ENCODE data around the gene CNOT11. TPM values are rescaled to one million over a fixed set of nuclear protein-coding genes. Genes with fewer than 3 reads are reported as not detected.
A peak's percentile ranks its signal among the peaks of the same experiment; 100 is the strongest.

CNOT11 gene
- total and polyA plus RNA-seq, 2 of the 13 experiments (the other 11 are each of a cell fraction or from before 2014, with no cell fraction given): 114 to 209 TPM

DNA sequence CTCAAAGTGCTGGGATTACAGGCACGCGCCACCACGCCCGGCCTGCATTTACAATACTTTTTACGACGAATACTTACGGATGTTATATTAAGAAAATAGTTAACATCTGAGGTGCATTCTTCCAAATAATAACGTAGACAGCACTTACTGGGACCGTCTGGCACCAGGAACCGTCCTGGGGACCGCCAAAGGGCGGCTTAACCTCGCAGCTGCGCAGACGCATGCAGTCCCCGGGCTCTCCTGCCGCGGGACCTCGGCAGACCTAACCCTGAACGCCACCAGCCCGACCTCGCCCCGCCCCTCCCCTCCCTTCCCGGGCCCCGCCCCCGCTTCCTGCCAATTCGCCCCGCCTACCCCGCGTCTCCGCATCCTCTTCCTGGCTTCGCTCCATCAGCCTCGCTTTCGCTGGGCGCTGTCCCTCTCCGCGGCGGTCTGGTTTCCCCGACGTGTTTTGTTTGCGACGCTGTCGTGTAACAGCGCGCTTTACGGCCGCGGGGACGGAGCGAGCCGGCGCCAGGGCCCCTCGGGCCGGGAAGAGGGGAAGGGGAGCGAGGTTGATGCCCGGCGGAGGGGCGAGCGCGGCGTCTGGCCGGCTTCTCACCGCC, at the start of gene CNOT11 (continued):
- TF ChIP-seq ZNF318 (CRISPR knock-in tag; IDR thresholded peaks at IDR 0.05) (no peak; the same call in 1 of the 2 replicates), ZNF335 (CRISPR knock-in tag; IDR thresholded peaks at IDR 0.05) (peak; percentile 89), MXD4 (CRISPR knock-in tag; IDR thresholded peaks at IDR 0.05) (peak; percentile 51; the same call in 1 of the 2 replicates), ZFP82 (CRISPR knock-in tag; IDR thresholded peaks at IDR 0.05; ENCODE audit: borderline replicate concordance) (0 out of 2 replicates have a peak, but pooled peaks have one; percentile 44), ZNF567 (CRISPR knock-in tag; IDR thresholded peaks at IDR 0.05; ENCODE audit: borderline replicate concordance) (peak; percentile 80; the same call in 1 of the 2 replicates), ZNF770 (CRISPR knock-in tag; IDR thresholded peaks at IDR 0.05) (peak; percentile 44), CSRNP1 (CRISPR knock-in tag; IDR thresholded peaks at IDR 0.05) (0 out of 2 replicates have a peak, but pooled peaks have one; percentile 0), U2AF1 (optimal IDR thresholded peaks at IDR 0.05; ENCODE audit: low read depth, low read length) (no peak), CHCHD3 (CRISPR knock-in tag; IDR thresholded peaks at IDR 0.05) (no peak), ZNF12 (CRISPR knock-in tag; IDR thresholded peaks at IDR 0.05) (peak; percentile 33), ATF7-NPFF (CRISPR knock-in tag; IDR thresholded peaks at IDR 0.05; ENCODE audit: low read depth) (peak; percentile 89), TGIF2 (CRISPR knock-in tag; IDR thresholded peaks at IDR 0.05) (peak; percentile 33; the same call in 1 of the 2 replicates)
- TF ChIP-seq, protein P1, sequence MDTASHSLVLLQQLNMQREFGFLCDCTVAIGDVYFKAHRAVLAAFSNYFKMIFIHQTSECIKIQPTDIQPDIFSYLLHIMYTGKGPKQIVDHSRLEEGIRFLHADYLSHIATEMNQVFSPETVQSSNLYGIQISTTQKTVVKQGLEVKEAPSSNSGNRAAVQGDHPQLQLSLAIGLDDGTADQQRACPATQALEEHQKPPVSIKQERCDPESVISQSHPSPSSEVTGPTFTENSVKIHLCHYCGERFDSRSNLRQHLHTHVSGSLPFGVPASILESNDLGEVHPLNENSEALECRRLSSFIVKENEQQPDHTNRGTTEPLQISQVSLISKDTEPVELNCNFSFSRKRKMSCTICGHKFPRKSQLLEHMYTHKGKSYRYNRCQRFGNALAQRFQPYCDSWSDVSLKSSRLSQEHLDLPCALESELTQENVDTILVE (CRISPR knock-in tag; IDR thresholded peaks at IDR 0.05): peak; percentile 86
- TF ChIP-seq, protein P2, sequence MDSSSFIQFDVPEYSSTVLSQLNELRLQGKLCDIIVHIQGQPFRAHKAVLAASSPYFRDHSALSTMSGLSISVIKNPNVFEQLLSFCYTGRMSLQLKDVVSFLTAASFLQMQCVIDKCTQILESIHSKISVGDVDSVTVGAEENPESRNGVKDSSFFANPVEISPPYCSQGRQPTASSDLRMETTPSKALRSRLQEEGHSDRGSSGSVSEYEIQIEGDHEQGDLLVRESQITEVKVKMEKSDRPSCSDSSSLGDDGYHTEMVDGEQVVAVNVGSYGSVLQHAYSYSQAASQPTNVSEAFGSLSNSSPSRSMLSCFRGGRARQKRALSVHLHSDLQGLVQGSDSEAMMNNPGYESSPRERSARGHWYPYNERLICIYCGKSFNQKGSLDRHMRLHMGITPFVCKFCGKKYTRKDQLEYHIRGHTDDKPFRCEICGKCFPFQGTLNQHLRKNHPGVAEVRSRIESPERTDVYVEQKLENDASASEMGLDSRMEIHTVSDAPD (CRISPR knock-in tag; IDR thresholded peaks at IDR 0.05): peak; percentile 34; the same call in 1 of the 2 replicates

Data from HepG2 (cell line).